HUES6 (cell line): Measurements from ENCODE around the gene ARHGAP26.
"Not testable (repeated sequence)": the region's sequence is repeated elsewhere in the genome, so short reads cannot be mapped to it uniquely, and the experiment has no call there.

Source experiments
- H3K27ac ChIP-seq: 2 replicates; pipeline ENCODE4 v1.7.0; 2013; ENCODE audit warnings: low read depth, mild to moderate bottlenecking, low read length, inconsistent platforms
- H3K27me3 ChIP-seq: 2 replicates; pipeline ENCODE4 v1.6.1; 2013; ENCODE audit warnings: low read length; ENCODE audit not compliant: control insufficient read depth, insufficient read depth
- H3K36me3 ChIP-seq: 2 replicates; pipeline ENCODE4 v1.6.1; 2013; ENCODE audit warnings: low read length; ENCODE audit not compliant: control insufficient read depth, insufficient read depth
- H3K4me1 ChIP-seq: 2 replicates; pipeline ENCODE4 v1.6.1; 2013; ENCODE audit warnings: low read length; ENCODE audit not compliant: control insufficient read depth, insufficient read depth
- H3K4me3 ChIP-seq: 2 replicates; pipeline ENCODE4 v1.5.1; 2013; ENCODE audit warnings: low read depth, low read length
- H3K9ac ChIP-seq: one replicate; pipeline ENCODE4 v1.6.1; 2013; ENCODE audit warnings: mild to moderate bottlenecking, low read length
- H3K9me3 ChIP-seq: 2 replicates; pipeline ENCODE4 v1.6.1; 2013; ENCODE audit warnings: low read depth, low read length; ENCODE audit not compliant: control insufficient read depth, insufficient read depth

The ARHGAP26 gene

GRCh38 chr5:143118818-143119217 lies 348.6 kb downstream of the ARHGAP26 start:
- not testable (repeated sequence) for H3K27ac ChIP-seq, H3K36me3 ChIP-seq, H3K27me3 ChIP-seq, H3K4me3 ChIP-seq, H3K9me3 ChIP-seq, H3K9ac ChIP-seq
- peaks cover 30% of the 10 kb centered on the region for H3K4me1 ChIP-seq

- no peaks in the 10 kb centered on the region for H3K36me3 ChIP-seq
- H3K4me3 ChIP-seq, result no peak overlapping the region
- no peak overlapping the region for H3K27ac ChIP-seq
- H3K9ac ChIP-seq, result no peak overlapping the region
- H3K9me3 ChIP-seq, result no peaks in the 10 kb centered on the region
- no peaks in the 10 kb centered on the region for H3K27me3 ChIP-seq
- peaks cover 31% of the 10 kb centered on the region for H3K4me1 ChIP-seq
Measured at GRCh38 chr5:143119291-143119769, 349.2 kb downstream of the ARHGAP26 start.

GRCh38 chr5:143119881-143120341 lies 349.7 kb downstream of the ARHGAP26 start:
- Histone ChIP-seq H3K27me3 (no peaks in the 10 kb centered on the region), H3K9me3 (no peaks in the 10 kb centered on the region), H3K9ac (no peak overlapping the region), H3K27ac (no peak overlapping the region), H3K36me3 (no peaks in the 10 kb centered on the region), H3K4me3 (no peak overlapping the region), H3K4me1 (peaks cover 36% of the 10 kb centered on the region)

GRCh38 chr5:143120460-143121134 lies 350.4 kb downstream of the ARHGAP26 start:
- Histone ChIP-seq H3K4me3 (no peak overlapping the region), H3K9ac (no peak overlapping the region), H3K27me3 (no peaks in the 10 kb centered on the region), H3K36me3 (no peaks in the 10 kb centered on the region), H3K9me3 (no peaks in the 10 kb centered on the region), H3K27ac (no peak overlapping the region), H3K4me1 (peaks cover 38% of the 10 kb centered on the region)

GRCh38 chr5:143121135-143121475 lies 350.9 kb downstream of the ARHGAP26 start:
- H3K9me3 ChIP-seq, result no peaks in the 10 kb centered on the region
- no peak overlapping the region for H3K27ac ChIP-seq
- H3K4me3 ChIP-seq, result no peak overlapping the region
- no peak overlapping the region for H3K9ac ChIP-seq
- peaks cover 38% of the 10 kb centered on the region for H3K4me1 ChIP-seq
- no peaks in the 10 kb centered on the region for H3K36me3 ChIP-seq
- H3K27me3 ChIP-seq, result no peaks in the 10 kb centered on the region

- peaks cover 25% of the 10 kb centered on the region for H3K4me1 ChIP-seq
- no peaks in the 10 kb centered on the region for H3K9me3 ChIP-seq
- no peaks in the 10 kb centered on the region for H3K27me3 ChIP-seq
- H3K36me3 ChIP-seq, result no peaks in the 10 kb centered on the region
- no peak overlapping the region for H3K9ac ChIP-seq
- H3K4me3 ChIP-seq, result no peak overlapping the region
- H3K27ac ChIP-seq, result no peak overlapping the region
Measured at GRCh38 chr5:143124593-143124992, 354.4 kb downstream of the ARHGAP26 start.

- H3K27ac ChIP-seq, result no peak overlapping the region
- H3K36me3 ChIP-seq, result no peaks in the 10 kb centered on the region
- H3K27me3 ChIP-seq, result no peaks in the 10 kb centered on the region
- H3K9ac ChIP-seq, result no peak overlapping the region
- H3K9me3 ChIP-seq, result no peaks in the 10 kb centered on the region
- H3K4me1 ChIP-seq, result peaks cover 8% of the 10 kb centered on the region
- H3K4me3 ChIP-seq, result no peak overlapping the region
Measured at GRCh38 chr5:143126174-143127019, 356.2 kb downstream of the ARHGAP26 start.

GRCh38 chr5:143128412-143129071 lies 358.4 kb downstream of the ARHGAP26 start:
- Histone ChIP-seq H3K4me3 (no peak overlapping the region), H3K36me3 (no peaks in the 10 kb centered on the region), H3K27me3 (no peaks in the 10 kb centered on the region), H3K4me1 (peaks cover 8% of the 10 kb centered on the region), H3K9ac (no peak overlapping the region), H3K27ac (no peak overlapping the region), H3K9me3 (no peaks in the 10 kb centered on the region)

- Histone ChIP-seq H3K4me1 (peaks cover 11% of the 10 kb centered on the region), H3K9ac (no peak overlapping the region), H3K36me3 (no peaks in the 10 kb centered on the region), H3K27ac (no peak overlapping the region), H3K9me3 (no peaks in the 10 kb centered on the region), H3K27me3 (no peaks in the 10 kb centered on the region), H3K4me3 (no peak overlapping the region)
Measured at GRCh38 chr5:143129203-143129602, 359.0 kb downstream of the ARHGAP26 start.

- H3K36me3 ChIP-seq, result no peaks in the 10 kb centered on the region
- no peak overlapping the region for H3K27ac ChIP-seq
- H3K4me3 ChIP-seq, result no peak overlapping the region
- H3K9me3 ChIP-seq, result no peaks in the 10 kb centered on the region
- H3K4me1 ChIP-seq, result peaks cover 4% of the 10 kb centered on the region
- no peaks in the 10 kb centered on the region for H3K27me3 ChIP-seq
- H3K9ac ChIP-seq, result no peak overlapping the region
Measured at GRCh38 chr5:143129910-143130612, 359.9 kb downstream of the ARHGAP26 start.
